ENCODE measurements around the gene MLC1.

The MLC1 gene

GRCh38 chr22:50017701-50018224 is 67.5 kb downstream of the MLC1 start:
- no peak for ATAC-seq
- TF ChIP-seq TOX (CRISPR knock-in tag; IDR thresholded peaks at IDR 0.05; ENCODE audit: borderline replicate concordance) (no peak), OSR1 (CRISPR knock-in tag; IDR thresholded peaks at IDR 0.05) (no peak), ZNF565 (CRISPR knock-in tag; conservative IDR thresholded peaks at IDR 0.05; ENCODE audit: low read depth) (no peak), POU6F1 (CRISPR knock-in tag; IDR thresholded peaks at IDR 0.05; ENCODE audit: borderline replicate concordance, low read depth) (no peak), RARB (CRISPR knock-in tag; IDR thresholded peaks at IDR 0.05) (no peak), BACH2 (CRISPR knock-in tag; IDR thresholded peaks at IDR 0.05; ENCODE audit: borderline replicate concordance) (no peak), PPARA (CRISPR knock-in tag; IDR thresholded peaks at IDR 0.05; ENCODE audit: borderline replicate concordance) (no peak), ARNTL (CRISPR knock-in tag; IDR thresholded peaks at IDR 0.05; ENCODE audit: borderline replicate concordance, low read depth) (no peak), CREB5 (CRISPR knock-in tag; IDR thresholded peaks at IDR 0.05; ENCODE audit: low read depth) (no peak), ZFP30 (CRISPR knock-in tag; IDR thresholded peaks at IDR 0.05) (no peak), TCF4 (CRISPR knock-in tag; IDR thresholded peaks at IDR 0.05; ENCODE audit: borderline replicate concordance) (no peak), TSHZ2 (CRISPR knock-in tag; IDR thresholded peaks at IDR 0.05) (no peak), SNAI2 (CRISPR knock-in tag; IDR thresholded peaks at IDR 0.05) (no peak), ZFP3 (CRISPR knock-in tag; IDR thresholded peaks at IDR 0.05) (no peak), ISL1 (CRISPR knock-in tag; IDR thresholded peaks at IDR 0.05) (no peak), CSRNP3 (CRISPR knock-in tag; IDR thresholded peaks at IDR 0.05) (no peak), PATZ1 (CRISPR knock-in tag; IDR thresholded peaks at IDR 0.05; ENCODE audit: borderline replicate concordance) (no peak)

- ATAC-seq = no peak
Measured at GRCh38 chr22:50016988-50017700, 68.1 kb downstream of the MLC1 start.

More at GRCh38 chr22:50016988-50017700, 68.1 kb downstream of the MLC1 start:
- TF ChIP-seq SNAI2 (CRISPR knock-in tag; IDR thresholded peaks at IDR 0.05) = no peak
- TF ChIP-seq CREB5 (CRISPR knock-in tag; IDR thresholded peaks at IDR 0.05; ENCODE audit: low read depth) = no peak
- no peak for TF ChIP-seq ZC3H10 (CRISPR knock-in tag; IDR thresholded peaks at IDR 0.05)
- TF ChIP-seq TCF4 (CRISPR knock-in tag; IDR thresholded peaks at IDR 0.05; ENCODE audit: borderline replicate concordance) = no peak

Data from SK-N-SH treated with all-trans-retinoic acid at 6 μM for 48 hours (cell line).